ENCODE results near the gene APCDD1L.

APCDD1L gene

DNA sequence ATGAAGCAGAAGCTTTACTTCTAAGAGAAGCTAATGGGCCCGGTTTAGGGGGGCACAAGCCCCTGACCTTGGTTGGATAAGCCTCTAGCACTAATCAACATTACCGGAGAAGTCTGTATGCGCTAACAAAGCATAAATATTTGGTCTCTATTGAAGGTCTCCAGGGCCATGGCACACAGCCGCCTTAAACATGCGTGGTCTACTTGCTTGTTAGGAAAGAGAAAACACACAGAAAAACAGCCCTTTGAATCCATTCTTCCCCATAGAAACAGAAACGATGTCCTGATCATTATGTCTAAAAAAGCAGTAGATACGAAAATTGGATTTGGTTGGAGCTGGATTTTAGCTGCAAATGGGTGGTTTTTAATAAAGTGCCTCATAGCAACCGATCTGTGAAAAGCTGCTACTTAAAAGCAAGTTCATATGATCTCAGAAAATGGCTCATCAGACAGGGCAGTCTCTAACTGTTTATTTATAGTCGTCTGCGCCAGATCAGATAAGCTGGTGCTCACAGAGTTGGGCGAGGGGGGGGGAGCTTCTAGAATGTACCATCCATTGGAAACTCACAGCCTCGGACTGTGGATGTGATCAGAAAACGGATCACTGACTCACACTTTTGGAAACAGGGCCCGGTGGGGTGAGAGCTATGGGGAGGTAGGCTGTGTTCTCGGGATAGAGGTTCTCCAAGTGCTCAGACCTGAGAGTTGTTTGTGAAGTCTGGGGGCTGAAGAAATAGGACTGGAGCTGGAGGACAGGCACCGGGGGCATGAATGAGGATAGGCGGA, 35.3 kb upstream of the APCDD1L start:
- peak; percentile 85 for DNase-seq (ENCODE audit: low read depth, low spot score)
- POLR2A ChIA-PET, result interaction anchor here (0.7 to 1.9 kb wide), 6 partner anchors 9 to 101 kb away, joined by 3 to 11 read pairs (median 6); partner anchors contain the start of genes APCDD1L and STX16
- H3K4me3 ChIP-seq (ENCODE audit: low read depth, low read length), result no peak overlapping the region
- TF ChIP-seq, protein P1, sequence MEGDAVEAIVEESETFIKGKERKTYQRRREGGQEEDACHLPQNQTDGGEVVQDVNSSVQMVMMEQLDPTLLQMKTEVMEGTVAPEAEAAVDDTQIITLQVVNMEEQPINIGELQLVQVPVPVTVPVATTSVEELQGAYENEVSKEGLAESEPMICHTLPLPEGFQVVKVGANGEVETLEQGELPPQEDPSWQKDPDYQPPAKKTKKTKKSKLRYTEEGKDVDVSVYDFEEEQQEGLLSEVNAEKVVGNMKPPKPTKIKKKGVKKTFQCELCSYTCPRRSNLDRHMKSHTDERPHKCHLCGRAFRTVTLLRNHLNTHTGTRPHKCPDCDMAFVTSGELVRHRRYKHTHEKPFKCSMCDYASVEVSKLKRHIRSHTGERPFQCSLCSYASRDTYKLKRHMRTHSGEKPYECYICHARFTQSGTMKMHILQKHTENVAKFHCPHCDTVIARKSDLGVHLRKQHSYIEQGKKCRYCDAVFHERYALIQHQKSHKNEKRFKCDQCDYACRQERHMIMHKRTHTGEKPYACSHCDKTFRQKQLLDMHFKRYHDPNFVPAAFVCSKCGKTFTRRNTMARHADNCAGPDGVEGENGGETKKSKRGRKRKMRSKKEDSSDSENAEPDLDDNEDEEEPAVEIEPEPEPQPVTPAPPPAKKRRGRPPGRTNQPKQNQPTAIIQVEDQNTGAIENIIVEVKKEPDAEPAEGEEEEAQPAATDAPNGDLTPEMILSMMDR (IDR thresholded peaks at IDR 0.05; ENCODE audit: insufficient read depth, low read length, missing control alignments), result no peak
- CTCF ChIA-PET, result interaction anchor here (0.6 to 1.6 kb wide), 3 partner anchors 15 to 100 kb away, joined by 3 to 4 read pairs (median 3); partner anchors contain the start of gene STX16

DNA sequence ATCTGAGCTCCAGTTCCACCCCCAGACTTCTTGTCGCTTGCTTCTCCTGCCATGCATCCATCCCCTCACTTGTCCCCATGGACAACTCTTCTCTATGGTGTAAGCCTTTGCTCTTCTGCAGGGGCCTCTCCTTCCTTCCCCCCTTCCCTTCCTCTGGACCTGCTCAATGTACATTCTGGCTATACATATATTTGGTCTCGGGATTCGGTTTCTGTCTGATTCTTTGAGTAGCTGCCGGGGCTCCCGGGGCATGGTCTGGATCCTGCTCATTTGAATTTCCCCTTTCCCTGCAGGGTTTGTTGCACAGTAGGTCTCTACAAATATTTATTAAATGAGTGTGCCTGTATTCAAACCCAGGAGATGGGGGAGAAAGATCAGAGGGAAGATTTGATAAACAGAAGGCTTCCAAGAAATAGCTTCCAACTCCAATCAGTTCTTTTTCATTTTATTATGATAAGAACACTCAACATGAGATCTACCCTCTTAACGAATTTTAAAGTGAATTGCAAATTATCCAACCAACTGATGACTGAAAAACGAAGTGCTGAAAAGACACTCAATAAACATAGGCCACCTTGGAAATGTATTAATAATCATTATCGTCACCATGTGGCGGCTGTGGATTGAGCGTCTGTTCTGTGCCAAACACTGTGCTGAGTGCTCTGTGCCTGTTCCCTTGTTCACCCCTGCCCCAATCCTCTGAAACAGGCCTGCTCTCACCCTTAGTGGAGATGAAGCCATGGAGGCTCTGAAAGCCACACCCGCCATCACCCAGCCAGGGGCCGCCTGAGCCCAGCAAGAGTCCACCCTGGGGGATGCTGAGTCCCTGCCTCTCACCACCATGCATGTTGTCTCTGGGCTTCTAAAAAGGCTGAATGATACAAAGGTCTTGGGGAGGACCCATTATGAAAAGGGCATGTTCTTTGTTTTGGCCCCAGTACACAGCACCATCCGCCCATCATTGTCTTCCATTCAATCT, 34.3 kb upstream of the APCDD1L start:
- no peak for DNase-seq (ENCODE audit: low read depth, low spot score)
- POLR2A ChIA-PET, result interaction anchor here (0.9 to 1.9 kb wide), 5 partner anchors 8 to 102 kb away, joined by 4 to 11 read pairs (median 7); partner anchors contain the start of genes APCDD1L and STX16
- no peak overlapping the region for H3K4me3 ChIP-seq (ENCODE audit: low read depth, low read length)
- CTCF ChIA-PET, result interaction anchor here (1.0 to 1.6 kb wide), 3 partner anchors 10 to 25 kb away, joined by 3 to 4 read pairs (median 3); no protein-coding TSS in a partner anchor
- TF ChIP-seq, protein P1 (IDR thresholded peaks at IDR 0.05; ENCODE audit: insufficient read depth, low read length, missing control alignments), result no peak

DNA sequence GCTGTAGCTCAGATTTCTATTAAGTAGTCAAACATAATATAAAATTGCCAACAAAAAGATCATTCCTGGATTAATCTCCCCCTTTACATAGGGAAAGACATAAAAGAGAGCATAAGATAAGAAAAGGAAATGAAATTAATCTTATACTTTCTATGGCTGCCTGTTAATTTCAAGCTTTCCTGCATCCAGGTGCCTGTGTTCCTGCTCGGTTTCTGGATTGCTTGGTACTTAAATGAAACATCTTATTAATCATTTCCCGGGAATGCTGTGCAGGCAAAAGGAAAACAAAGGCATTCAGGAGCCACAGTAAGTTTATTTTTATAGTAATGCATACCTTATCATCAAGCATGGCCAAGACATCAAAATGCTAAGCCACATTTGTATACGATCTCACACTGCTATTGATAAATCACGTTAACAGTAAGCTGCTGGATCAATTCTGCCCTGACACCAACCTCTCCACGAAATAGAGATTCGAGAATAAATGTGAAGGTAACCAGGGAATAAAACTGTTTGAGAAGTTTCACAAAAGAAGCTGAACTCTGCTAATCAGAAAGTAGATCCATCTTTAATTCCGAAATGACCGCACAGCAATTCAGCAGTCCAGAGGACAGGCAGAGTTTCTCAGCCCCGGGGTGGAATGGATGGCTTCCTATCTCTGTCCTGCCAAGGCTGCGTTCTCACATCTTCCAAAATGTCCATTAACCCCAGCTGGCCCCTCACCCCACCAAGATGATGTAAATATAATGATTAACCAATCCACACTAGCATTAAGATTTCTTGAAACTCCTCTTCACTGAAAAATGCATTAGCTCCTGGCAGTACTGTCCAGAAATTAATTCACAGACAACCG, 32.6 kb upstream of the APCDD1L start:
- H3K4me3 ChIP-seq (ENCODE audit: low read depth, low read length), result no peak overlapping the region
- DNase-seq (ENCODE audit: low read depth, low spot score), result no peak
- TF ChIP-seq, protein P1 (IDR thresholded peaks at IDR 0.05; ENCODE audit: insufficient read depth, low read length, missing control alignments), result no peak
- ChIA-PET CTCF (interaction anchor here (1.1 to 1.4 kb wide), 6 partner anchors 9 to 66 kb away, joined by 3 to 4 read pairs (median 3); no protein-coding TSS in a partner anchor), POLR2A (interaction anchor here (0.7 to 1.5 kb wide), 4 partner anchors 24 to 103 kb away, joined by 3 to 8 read pairs (median 6); partner anchors contain the start of genes APCDD1L and STX16)

DNA sequence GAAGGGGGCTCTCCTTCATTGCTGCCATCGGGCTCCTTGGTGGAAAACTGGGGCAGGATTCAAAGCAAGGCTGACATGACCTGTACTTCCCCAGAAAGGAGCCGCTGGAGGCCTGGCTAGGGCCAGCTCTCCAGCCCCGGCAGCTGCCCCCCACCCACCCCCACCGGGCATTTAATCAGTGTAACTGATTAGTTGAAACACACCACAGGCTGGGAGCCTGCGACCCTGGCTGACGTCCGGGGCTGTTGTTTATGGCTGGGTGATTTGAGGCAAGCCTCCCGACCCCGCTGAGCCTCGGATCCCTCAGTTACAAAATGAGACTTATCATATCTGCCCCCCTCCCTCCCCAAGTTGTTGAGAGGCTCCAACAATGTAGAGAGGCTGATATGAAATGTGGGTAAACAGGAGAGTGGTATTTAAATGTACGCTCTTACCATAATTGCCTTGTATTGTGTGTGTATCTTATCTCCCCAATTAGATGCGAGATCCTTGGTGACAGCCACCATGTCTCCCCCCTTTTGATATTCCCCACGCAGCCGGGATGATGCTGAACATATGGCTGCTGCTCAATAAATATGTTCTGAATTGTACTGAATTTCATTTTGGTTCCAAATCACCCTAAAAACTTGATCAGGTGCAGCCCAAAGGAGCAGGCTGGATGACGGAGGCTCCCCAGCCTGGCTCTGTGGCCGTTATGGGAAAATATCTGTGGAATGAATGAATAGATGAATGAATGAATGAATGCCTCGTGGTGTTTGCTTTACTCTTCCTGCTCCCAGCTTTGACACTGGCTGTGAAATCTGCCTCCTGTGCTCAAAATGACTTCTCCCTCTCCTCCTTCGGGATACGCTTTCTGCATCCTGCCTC, 31.8 kb upstream of the APCDD1L start:
- H3K4me3 ChIP-seq (ENCODE audit: low read depth, low read length), result no peak overlapping the region
- DNase-seq (ENCODE audit: low read depth, low spot score), result no peak
- POLR2A ChIA-PET, result interaction anchor here (0.7 to 1.5 kb wide), 3 partner anchors 25 to 104 kb away, joined by 3 to 8 read pairs (median 8); partner anchors contain the start of gene STX16
- CTCF ChIA-PET, result interaction anchor here (1.4 kb wide), 2 partner anchors 9 to 20 kb away, joined by 3 to 4 read pairs; no protein-coding TSS in a partner anchor
- TF ChIP-seq, protein P1 (IDR thresholded peaks at IDR 0.05; ENCODE audit: insufficient read depth, low read length, missing control alignments), result no peak

DNA sequence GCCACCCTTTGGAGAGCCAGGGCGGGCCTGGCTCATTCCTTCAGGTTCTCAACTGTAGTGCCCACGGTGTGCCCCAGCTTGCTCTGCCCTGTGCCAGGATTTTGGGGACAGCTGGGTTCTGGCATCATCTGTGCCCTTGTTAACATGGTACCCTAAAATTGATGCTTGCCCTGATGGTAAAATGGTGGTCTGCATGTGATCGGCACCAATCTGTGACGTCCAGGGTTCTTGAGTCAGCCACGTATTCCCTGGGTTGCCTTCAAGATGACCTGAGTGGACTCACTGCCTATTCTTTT, 31.2 kb upstream of the APCDD1L start:
- DNase-seq (ENCODE audit: low read depth, low spot score), result no peak
- H3K4me3 ChIP-seq (ENCODE audit: low read depth, low read length), result no peak overlapping the region
- ChIA-PET CTCF (no interaction called here), POLR2A (no interaction called here)
- TF ChIP-seq, protein P1 (IDR thresholded peaks at IDR 0.05; ENCODE audit: insufficient read depth, low read length, missing control alignments), result no peak

Measured in AG04449 (cell line).